Bronchial epithelial cell (primary cell): ENCODE results near the gene PSD4. TPM values are rescaled to one million over a fixed set of nuclear protein-coding genes. Genes with fewer than 3 reads are reported as not detected.

Source experiments
- DNase-seq: peaks from one replicate; pipeline ENCODE4 v3.0.0-alpha.2; 2010; ENCODE audit warnings: low read depth
- FAIRE-seq: peaks from 2 replicates; lab custom pipeline; 2011; peaks lifted over from hg19 to GRCh38; lab: Jason Lieb, UNC
- H3K27me3 ChIP-seq: 2 replicates; pipeline ENCODE4 v1.5.1; 2011; ENCODE audit warnings: low read length; ENCODE audit not compliant: control insufficient read depth, insufficient read depth
- H3K36me3 ChIP-seq: 2 replicates; pipeline ENCODE4 v1.5.1; 2011; ENCODE audit warnings: low read length; ENCODE audit not compliant: control insufficient read depth, insufficient read depth
- H3K4me3 ChIP-seq: 2 replicates; pipeline ENCODE4 v1.5.1; 2011; ENCODE audit warnings: mild to moderate bottlenecking, low read depth, low read length, control low read depth
- total RNA-seq: library from RNA; depleted of rRNA; stranded (reverse); fragments of >200 nt; gene quantifications from 2 replicates; pipeline ENCODE4 v1.2.1, GENCODE V29; 2014
- TF ChIP-seq, protein P1 (sequence below): IDR thresholded peaks from 2 replicates; pipeline ENCODE4 v1.5.1; 2011; ENCODE audit warnings: mild to moderate bottlenecking, moderate library complexity, low read length, control low read depth, inconsistent platforms; ENCODE audit not compliant: insufficient read depth, severe bottlenecking

The PSD4 gene
- total RNA-seq, 1 donor from 2014 or later: 25.0 TPM

GRCh38 chr2:113134717-113135116, 39.1 kb upstream of the PSD4 start:
- DNase-seq (no peak), FAIRE-seq (no peak)
- H3K4me3 ChIP-seq: no peak overlapping the region
- H3K27me3 ChIP-seq: no peaks in the 10 kb centered on the region
- peaks cover 17% of the 10 kb centered on the region for H3K36me3 ChIP-seq
- TF ChIP-seq, protein P1, sequence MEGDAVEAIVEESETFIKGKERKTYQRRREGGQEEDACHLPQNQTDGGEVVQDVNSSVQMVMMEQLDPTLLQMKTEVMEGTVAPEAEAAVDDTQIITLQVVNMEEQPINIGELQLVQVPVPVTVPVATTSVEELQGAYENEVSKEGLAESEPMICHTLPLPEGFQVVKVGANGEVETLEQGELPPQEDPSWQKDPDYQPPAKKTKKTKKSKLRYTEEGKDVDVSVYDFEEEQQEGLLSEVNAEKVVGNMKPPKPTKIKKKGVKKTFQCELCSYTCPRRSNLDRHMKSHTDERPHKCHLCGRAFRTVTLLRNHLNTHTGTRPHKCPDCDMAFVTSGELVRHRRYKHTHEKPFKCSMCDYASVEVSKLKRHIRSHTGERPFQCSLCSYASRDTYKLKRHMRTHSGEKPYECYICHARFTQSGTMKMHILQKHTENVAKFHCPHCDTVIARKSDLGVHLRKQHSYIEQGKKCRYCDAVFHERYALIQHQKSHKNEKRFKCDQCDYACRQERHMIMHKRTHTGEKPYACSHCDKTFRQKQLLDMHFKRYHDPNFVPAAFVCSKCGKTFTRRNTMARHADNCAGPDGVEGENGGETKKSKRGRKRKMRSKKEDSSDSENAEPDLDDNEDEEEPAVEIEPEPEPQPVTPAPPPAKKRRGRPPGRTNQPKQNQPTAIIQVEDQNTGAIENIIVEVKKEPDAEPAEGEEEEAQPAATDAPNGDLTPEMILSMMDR: no peak

DNA sequence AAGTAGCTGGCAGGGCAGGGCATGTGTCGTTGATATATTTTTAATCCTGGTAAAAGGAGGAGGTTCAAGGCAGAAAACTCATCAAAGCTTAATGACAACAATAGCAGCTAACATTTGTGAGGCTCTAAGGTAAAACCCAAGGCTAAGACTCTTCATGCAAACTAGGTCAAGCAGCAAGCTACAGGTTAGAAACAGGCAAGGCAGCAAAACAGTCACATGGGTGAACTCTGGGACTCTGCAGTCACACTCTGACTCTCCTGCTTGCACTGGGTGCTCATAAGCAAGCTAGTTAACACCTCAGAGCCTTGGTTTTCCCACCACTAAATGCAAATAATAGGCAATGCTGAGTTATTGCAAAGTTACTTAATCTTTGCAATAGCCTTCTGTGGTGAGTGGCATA, 38.5 kb upstream of the PSD4 start:
- Histone ChIP-seq H3K36me3 (peaks cover 16% of the 10 kb centered on the region), H3K4me3 (no peak overlapping the region), H3K27me3 (no peaks in the 10 kb centered on the region)
- DNase-seq (no peak), FAIRE-seq (no peak)
- TF ChIP-seq, protein P1: no peak

DNA sequence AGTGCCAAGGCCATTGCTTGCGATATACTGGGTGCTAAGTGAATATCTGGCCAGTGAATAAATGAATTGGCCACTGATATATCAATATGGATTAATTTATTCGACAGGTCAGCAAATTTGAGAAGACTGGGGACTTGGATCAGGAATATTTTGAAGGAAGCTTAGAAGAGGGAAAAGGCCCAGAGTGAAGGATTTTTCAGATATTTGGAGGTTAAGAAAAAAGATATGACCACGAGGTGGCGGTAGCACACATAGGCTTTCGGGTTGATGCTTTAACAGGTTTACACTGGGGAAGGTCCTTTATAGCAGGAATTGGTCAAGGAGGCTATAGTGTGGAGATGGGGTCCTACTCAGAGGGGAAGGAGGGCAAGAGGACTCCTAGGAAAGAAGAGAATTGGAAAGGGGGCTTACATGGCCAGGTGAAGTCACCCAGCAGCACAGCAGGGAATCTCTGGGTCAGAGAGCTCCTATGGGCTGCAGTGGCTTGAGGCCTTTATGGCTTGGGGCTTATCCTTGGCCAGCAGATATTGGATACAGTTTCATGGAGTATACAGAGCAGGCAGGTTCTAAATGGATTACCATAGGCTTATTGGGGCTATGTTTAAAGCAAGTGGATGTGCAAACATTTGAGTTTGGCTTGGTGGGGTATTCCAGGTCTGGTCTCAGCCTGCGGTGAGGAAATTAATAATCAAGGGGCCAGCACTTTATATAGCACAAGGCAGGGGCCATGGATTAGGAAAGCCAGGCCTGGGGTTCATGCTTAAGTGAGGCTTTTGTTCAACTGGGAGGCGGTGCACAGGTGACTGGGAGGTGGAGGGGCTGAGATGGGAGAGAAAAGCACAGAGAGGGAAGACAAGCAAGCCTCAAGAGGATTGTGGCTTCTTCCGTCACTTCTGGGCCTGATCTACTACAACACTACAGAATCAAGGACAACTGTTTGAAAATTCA, 36.7 kb upstream of the PSD4 start:
- FAIRE-seq: no peak

GRCh38 chr2:113137827-113138226, 35.9 kb upstream of the PSD4 start:
- FAIRE-seq (no peak), DNase-seq (no peak)
- TF ChIP-seq, protein P1: no peak
- Histone ChIP-seq H3K4me3 (no peak overlapping the region), H3K27me3 (no peaks in the 10 kb centered on the region), H3K36me3 (peaks cover under 1% of the 10 kb centered on the region)

More for the DNA sequence above, 36.7 kb upstream of the PSD4 start:
- TF ChIP-seq, protein P1: peak; percentile 70
- no peak for DNase-seq
- Histone ChIP-seq H3K4me3 (no peak overlapping the region), H3K36me3 (peaks cover 5% of the 10 kb centered on the region), H3K27me3 (no peaks in the 10 kb centered on the region)

- TF ChIP-seq, protein P1: peak; percentile 70
- peak; percentile 75 for DNase-seq
- Histone ChIP-seq H3K4me3 (no peak overlapping the region), H3K27me3 (no peaks in the 10 kb centered on the region), H3K36me3 (no peaks in the 10 kb centered on the region)
- FAIRE-seq: peak; percentile 62
Observed at GRCh38 chr2:113138428-113139322, 35.1 kb upstream of the PSD4 start.
